ENCODE measurements around the gene TOR2A. TPM values are rescaled to one million over a fixed set of nuclear protein-coding genes. Genes with fewer than 3 reads are reported as not detected.

The TOR2A gene
- total RNA-seq, 1 donor from 2014 or later = 13.0 TPM

- DNase-seq (ENCODE audit: low read depth) = no peak
- no peak within 1 kb of the TSS for H3K4me3 ChIP-seq (ENCODE audit: low read depth, low read length)
- TF ChIP-seq CTCF (conservative IDR thresholded peaks at IDR 0.05; ENCODE audit: low read depth, low read length) = no peak
Measured at GRCh38 chr9:127778280-127779135, 43.4 kb upstream of the TOR2A start, which contains the start of gene SH2D3C. SH2D3C (minus strand) TSS chr9:127778666; CDS start chr9:127778627, 39 bp downstream.

GRCh38 chr9:127777368-127777980, 42.4 kb upstream of the TOR2A start:
- H3K4me3 ChIP-seq (ENCODE audit: low read depth, low read length) = no peak overlapping the region
- TF ChIP-seq CTCF (conservative IDR thresholded peaks at IDR 0.05; ENCODE audit: low read depth, low read length) = no peak
- DNase-seq (ENCODE audit: low read depth) = no peak

- DNase-seq (ENCODE audit: low read depth) = no peak
- no peak overlapping the region for H3K4me3 ChIP-seq (ENCODE audit: low read depth, low read length)
- no peak for TF ChIP-seq CTCF (conservative IDR thresholded peaks at IDR 0.05; ENCODE audit: low read depth, low read length)
Measured at GRCh38 chr9:127776924-127777289, 41.8 kb upstream of the TOR2A start.

- H3K4me3 ChIP-seq (ENCODE audit: low read depth, low read length) = no peak overlapping the region
- no peak for TF ChIP-seq CTCF (conservative IDR thresholded peaks at IDR 0.05; ENCODE audit: low read depth, low read length)
- no peak for DNase-seq (ENCODE audit: low read depth)
Measured at GRCh38 chr9:127776195-127776923, 41.3 kb upstream of the TOR2A start.

- TF ChIP-seq CTCF (conservative IDR thresholded peaks at IDR 0.05; ENCODE audit: low read depth, low read length) = no peak
- H3K4me3 ChIP-seq (ENCODE audit: low read depth, low read length) = no peak overlapping the region
- no peak for DNase-seq (ENCODE audit: low read depth)
Measured at GRCh38 chr9:127773981-127774380, 38.9 kb upstream of the TOR2A start.

GRCh38 chr9:127773272-127773671, 38.2 kb upstream of the TOR2A start:
- no peak for DNase-seq (ENCODE audit: low read depth)
- no peak overlapping the region for H3K4me3 ChIP-seq (ENCODE audit: low read depth, low read length)
- TF ChIP-seq CTCF (conservative IDR thresholded peaks at IDR 0.05; ENCODE audit: low read depth, low read length) = no peak
